Germinal center (tissue), 1 donor: ENCODE measurements around the gene TAS2R14.

ENCODE experiments used
- DNase-seq: peaks from one replicate; pipeline ENCODE4 v3.0.0; 2012; ENCODE audit warnings: mixed read lengths, low spot score

Gene TAS2R14, protein sequence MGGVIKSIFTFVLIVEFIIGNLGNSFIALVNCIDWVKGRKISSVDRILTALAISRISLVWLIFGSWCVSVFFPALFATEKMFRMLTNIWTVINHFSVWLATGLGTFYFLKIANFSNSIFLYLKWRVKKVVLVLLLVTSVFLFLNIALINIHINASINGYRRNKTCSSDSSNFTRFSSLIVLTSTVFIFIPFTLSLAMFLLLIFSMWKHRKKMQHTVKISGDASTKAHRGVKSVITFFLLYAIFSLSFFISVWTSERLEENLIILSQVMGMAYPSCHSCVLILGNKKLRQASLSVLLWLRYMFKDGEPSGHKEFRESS

DNA sequence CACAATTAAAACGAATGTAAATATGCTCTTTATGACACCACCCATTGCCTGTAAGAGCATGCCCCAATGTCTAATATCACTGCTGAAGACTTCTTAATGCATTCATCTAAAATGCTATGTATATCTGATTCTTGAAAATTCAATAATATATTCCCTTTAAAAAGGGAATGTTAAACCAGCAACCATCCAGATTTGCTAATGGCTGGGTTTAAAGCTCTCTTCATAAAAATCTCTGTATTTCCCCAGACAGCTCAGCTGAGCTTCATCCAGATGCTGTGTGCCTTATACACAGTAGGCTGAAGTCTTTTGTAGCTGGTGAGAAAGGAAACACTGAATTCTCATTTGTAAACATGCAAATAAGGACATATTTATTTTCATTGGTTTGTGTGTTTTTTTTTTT, at the start of gene TAS2R14:
TAS2R14 (minus strand) TSS at position 101 of the 400 bp plus-strand sequence; CDS start at position 45, 56 bp downstream.
- no peak for DNase-seq

DNA sequence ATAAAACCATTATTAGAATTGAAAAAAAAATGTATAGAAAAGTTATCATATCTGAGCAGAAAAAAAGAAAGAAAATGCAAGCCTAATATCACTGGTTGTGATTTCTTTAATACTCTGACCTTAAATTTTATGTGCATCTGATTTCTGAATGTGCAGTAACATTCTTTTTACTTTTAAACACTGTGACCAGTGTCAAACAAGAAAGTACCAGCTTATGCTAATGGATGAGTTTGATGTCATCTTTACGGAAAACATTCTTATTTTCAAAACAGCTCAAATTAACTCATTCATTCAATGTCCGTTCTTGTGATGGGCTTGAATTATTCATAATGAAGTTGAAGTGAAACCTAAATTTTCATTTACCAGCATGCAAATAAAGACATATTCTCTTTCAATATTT, 47.7 kb upstream of the TAS2R14 start, which contains the start of gene TAS2R50:
TAS2R50 (minus strand) TSS at position 101 of the 400 bp plus-strand sequence; CDS start at position 49, 52 bp downstream.
- no peak for DNase-seq

DNA sequence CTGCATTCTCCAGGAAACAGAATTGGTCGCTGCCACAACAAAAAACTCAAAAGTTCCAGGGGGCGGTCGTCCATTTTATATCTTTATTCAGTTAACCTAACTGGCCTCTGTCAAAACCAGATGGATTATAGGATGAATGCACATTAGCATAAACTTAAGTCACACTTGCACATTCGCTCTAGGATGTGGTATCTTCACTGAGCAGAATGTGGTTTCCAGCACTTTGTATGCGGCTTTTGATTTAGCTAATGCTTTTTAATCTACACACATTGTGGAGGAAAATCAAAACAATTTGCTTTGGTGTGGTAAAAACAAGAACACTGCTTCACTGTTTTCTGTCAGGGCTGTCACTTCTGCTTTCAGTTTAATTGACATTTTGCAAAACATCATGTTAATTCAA, 43.2 kb upstream of the TAS2R14 start:
- DNase-seq, result no peak

DNA sequence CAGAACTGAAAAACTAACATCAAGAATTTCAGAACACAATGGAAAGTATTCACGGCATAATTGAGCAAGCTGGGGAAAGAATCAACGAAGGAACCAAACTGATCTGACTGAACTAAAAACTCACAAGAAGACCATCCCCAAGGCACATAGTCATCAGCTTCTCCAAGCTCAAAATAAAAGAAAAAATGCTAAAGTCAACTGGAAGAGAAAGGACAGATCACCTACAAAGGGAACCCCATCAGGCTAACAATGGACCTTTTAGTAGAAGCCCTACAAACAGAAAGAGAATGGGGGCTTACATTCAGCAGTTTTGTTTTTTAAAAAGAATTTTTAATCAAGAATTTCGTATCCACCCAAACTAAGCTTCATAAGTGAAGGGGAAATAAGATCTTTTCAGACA, 35.9 kb upstream of the TAS2R14 start:
- DNase-seq, result no peak

DNA sequence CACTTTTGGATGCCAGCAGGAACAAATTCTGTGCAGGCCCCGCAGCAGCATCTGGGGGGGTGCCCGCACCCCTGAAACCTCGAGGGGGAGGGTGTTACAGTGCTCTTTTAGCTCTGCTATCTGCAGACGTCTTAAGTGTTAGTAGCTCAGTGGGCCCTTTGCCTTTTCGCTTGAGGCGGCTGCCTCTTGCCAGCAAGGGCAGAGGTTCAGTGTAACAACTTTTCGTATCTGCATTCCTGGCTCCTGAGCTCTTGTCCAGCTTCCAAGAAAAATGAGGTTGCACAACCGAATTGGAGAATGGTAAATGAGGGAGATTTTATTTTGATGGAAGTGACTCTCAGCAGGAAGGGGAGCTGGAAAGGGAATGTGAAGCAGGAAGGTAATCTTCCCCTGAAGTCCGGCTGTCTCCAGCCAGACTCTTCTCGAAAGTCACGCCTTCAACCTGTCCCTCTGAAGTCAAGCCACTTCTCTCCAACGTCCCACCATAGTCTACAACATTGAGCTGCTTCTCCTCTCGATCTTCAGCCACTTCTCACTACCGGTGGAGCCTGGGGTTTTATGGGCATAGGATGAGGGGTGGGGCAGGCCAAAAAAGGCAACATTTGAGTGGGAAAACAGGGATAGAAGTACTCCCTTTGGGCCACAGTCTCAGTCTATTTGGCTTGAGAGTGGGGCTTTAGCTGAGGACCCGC, 29.8 kb upstream of the TAS2R14 start:
- no peak for DNase-seq

DNA sequence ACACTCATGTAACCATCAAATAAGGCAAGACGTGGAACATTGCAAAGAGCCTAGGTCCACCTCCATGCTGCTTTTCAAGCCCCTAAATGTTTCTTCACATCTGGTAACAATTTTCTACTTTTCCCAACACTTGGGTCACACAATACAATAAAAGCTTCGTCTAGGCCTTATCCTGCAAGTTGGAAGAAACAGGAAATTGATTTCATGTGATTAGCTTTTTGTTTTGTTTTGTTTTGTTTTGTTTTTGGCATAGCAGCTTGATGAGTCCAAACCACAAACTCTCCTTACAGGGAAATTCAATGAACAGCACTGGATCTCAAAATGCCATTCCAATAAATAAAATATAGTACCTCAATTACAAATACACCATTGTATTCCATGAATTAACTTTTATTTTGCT, 28.3 kb upstream of the TAS2R14 start:
- no peak for DNase-seq

DNA sequence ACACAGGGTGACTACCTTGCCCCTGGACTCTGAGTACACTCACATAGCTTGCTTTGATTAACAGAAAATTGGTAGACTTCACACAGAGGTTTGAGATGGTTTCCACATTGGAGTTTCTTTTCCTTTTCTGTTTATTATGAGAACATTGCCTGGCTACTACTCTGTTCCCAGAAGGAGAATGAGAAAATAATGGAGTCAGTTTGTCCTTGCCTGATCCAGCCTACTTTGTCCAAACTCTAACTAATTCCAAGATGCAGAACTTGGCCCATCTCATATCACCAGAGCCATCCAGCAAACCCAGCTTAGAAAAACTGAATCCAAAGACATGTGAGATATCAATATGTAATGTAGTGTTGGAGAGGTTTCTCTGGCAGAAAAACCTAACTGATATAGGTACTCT, 27.3 kb upstream of the TAS2R14 start:
- no peak for DNase-seq

DNA sequence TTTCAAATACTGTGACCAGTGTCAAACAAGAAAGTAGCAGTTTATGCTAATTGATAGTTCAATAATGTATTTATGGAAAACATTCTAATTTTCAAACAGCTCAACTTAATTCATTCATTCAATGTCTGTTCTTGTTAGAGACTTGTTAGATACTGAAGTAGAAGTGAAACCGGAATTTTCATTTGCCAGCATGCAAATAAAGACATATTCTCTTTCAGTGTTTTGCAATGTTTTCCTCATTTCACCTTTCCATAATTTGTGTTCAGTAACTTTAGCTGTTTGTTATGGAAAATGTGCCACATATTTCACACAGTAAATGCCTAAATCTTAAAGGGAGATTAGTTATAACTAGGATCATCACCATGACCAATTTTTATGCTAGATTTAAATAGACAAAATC, 26.4 kb upstream of the TAS2R14 start:
- DNase-seq, result no peak

DNA sequence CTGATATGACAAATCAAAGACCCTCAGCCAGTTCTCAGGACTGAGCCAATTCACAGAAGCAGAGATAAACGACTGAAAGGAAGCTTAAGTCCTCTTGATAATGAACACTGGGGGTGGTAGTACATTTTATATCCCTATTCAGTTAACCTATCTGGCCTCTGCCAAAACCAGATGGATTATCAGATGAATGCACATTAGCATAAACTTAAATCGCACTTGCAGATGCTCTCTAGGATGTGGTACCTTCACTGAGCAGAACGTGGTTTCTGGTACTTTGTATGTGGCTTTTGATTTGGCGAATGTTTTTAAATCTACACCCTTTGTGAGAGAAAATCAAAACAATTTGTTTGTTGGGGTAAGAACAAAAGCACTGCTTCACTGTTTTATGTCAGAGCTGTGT, 21.1 kb upstream of the TAS2R14 start:
- no peak for DNase-seq

DNA sequence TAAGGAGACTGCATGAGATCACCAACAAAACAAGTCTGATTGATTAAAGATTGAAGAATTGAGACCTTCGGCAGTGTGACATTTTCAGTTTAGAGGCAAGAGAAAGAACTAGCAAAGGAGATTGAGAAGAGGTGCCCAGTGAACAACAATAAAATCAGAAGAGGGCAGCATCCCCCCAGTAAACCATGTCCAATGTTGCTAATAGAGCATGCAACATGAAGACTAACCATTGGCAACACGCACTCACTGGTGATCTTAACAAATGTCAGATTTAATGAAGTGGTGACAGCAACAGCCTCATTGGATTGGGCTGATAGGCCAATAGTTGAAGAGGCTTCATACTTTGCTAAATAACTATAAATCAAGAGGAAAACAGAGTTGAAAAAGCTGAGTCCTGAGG, 20.7 kb upstream of the TAS2R14 start:
- no peak for DNase-seq

DNA sequence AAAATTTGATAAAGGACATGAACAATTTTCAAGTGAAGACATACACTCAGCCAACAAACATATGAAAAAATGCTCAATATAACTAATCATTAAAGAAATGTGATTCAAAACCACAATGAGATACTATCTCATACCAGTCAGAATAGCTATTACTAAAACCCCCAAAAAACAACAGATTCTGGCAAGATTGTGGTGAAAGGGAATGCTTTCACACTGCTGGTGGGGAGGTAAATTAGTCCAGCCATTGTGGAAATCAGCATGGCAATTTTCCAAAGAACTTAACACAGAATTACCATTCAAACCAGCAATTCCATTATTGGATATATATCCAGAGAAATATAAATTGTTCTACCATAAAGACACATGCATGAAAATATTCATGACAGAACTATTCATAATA, 18.7 kb upstream of the TAS2R14 start:
- DNase-seq, result no peak

DNA sequence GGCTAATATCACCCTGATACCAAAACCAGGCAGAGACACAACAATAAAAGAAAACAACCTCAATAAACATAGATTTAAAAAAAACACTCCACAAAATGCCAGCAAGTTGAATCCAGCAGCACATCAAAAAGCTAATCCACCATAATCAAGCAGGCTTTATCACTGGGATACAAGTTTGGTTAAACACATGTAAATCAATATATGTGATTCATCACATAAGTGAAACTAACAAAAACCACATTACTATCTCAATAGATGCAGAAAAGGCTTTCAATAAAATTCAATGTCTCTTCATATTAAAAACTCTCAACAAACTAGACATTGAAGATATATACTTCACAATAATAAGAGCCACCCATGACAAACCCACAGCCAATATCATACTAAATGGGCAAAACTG, 17.0 kb upstream of the TAS2R14 start:
- no peak for DNase-seq

DNA sequence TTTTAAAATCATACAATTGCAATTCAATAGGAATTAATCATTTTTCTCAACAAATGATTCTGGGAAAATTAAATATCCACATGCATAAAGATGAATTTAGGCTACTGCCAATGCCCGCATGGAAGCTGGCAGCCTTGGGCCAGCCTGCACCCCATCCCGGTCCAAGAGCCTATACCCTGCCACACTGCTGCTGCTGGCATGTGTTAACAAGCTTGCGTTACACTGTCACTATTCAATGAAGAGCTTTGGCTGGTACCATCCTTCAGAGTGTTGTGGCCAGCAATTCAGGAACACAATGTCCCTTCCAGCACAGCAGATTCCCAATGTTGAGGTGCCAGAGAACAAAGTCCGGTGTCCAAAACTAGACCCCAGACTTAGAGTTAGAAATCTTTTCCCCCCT, 13.6 kb upstream of the TAS2R14 start:
- no peak for DNase-seq

DNA sequence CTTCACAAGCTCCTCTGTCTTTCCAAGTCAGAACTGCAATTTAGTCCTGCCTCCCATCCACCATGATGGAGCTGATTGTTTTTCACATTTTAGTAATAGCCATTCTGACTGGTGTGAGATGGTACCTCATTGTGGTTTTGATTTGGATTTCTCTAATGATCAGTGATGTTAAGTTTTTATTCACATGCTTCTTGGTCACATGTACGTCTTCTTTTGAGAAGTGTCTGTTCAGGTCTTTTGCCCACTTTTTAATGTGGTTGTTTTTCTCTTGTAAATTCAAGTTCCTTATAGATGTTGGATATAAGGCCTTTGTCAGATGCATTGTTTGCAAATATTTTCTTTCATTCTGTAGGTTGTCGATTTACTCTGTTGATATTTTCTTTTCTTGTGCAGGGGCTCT, 4.1 kb upstream of the TAS2R14 start:
- no peak for DNase-seq

DNA sequence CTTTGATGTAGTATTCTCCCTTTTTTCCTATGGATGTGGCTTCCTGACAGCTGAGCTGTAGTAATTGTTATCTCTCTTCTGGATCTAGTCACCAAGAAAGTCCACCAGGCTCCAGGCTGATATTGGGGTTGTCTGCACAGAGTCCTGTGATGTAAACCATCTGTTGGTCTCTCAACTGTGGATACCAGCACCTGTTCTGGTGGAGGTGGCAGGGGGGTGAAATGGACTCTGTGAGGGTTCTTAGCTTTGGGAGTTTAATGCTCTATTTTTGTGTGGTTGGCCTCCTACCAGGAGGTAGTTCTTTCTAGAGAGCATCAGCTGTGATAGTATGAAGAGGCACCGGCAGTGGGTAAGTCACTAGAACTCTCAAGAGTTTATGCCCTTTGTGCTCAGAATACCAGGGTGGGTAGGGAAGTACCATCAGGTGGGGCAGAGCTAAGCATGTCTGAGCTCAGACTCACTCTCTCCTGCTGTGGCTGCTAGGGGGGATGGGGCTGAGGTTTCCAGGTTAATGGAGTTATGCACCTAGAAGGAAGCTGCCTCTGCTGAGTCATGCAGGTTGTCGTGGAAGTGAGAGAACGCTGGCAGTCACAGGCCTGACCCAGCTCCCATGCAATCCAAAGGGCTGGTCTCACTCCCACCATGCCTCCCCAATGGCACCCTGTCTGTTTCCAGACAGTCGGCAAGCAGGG, 3.0 kb upstream of the TAS2R14 start:
- DNase-seq, result no peak

DNA sequence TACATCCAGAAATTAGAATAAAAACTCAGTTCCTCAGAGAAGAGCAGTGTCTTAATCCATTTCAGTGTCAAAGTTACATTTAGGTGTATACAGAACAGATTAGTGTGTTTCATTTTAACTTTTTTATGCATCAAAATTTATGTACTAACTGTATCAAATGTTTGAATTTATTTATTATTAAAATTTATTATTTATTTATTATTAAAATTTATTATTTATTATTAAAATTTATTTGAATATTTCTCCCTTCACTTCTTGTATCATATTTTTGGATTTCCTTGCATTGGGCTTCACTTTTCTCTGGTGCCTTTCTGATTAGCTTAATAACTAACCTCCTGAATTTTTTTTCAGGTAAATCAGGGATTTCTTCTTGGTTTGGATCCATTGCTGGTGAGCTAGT, 2.3 kb upstream of the TAS2R14 start:
- no peak for DNase-seq

DNA sequence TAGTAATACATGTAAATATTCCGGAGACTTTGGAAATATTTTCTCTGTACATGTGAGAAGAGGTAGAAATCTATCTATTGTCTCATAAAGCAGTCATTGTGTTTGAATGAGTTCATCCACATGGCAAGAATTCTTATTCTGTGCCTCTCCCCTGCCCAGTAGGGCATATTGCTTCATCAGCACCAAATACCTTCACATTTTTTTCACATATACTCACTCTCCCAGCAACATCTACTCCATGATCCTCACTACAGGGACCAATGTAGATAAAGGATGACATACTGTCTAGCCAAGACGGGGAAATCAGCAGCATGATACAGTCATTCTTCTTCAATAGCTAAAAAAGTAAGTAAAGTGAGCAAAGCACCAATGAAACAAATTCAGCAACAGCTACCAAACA, 1.3 kb upstream of the TAS2R14 start:
- no peak for DNase-seq

DNA sequence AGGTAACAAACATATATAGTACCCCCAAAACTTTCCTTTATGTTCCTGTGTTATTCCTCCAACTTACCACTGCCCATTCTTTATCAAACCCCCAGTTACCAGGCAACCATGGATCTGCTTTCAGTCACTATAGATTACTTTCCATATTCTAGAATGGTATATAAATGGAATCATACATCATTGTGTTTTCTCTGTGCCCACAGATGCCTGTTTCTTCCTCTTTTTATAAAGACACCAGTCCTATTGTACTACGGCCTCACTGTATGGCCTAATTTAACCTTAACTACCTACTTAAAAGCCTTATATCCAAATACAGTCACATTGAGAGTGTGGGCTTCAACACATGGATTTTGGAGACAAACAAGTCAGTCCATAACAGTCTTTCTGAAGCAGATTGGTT, 2.6 kb downstream of the TAS2R14 start:
- no peak for DNase-seq

DNA sequence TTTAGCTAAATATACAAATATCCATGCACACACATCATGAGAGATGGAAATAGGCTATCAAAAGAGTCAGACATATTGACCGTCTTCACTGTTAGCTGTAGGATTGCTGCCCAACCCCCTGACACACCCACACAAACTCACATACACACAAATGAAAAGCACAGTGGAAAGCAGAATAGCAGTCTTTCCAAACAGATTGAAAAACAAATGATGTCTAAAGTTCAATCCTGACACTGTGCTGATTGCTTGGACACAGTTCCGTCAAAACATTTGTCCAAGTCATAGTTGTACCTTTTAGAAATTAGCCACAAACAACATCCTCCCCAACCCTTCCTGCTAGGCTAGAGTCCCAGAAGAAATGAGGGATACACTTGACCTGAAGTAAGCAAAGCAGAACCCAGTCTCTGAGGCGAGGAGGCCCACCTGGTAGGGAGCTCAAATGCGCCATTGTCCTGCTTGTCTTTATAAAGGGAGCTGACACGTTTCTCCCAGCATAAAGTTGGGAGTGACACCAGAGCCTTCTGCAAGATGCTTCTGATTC, 10.2 kb downstream of the TAS2R14 start, which contains the start of gene PRH2:
PRH2 (plus strand) TSS at position 491 of the 541 bp plus-strand sequence; CDS start at position 529, 38 bp downstream.
- no peak for DNase-seq

DNA sequence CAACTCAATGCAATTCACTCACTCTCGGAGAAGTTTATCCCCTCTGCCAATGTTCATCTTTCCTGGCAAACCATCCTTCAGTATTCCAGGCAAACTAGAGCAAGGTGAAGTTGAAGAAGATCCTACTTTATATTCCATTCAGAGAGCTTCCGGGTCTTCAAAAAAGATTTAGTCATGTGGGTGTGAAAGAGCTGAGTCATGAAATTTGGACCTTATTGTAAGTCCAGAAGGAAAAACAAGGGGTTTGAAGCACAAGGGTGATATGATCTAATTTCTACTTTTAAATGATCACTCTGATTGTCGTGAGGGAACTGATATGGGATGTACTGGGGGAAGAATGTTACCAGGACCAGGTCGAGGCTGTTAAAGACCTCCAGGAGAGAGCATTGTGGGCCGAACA, 12.8 kb downstream of the TAS2R14 start:
- DNase-seq, result no peak

DNA sequence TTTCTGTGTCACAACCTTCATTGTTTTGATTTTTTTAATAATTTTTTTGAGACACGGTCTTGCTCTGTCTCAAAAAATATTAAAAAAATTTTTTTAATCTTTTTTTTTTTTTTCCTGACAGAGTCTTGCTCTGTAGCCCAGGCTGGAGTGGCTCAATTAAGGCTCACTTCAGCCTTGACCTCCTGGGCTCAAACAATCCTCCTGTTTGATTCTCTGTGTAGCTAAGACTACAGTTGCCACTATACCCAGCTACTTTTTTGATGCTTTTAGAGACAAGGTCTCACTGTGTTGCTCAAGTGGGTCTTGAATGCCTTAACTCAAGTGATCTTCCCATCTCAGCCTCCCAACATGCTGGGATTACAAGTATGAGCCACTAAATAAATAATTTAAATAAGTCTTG, 19.3 kb downstream of the TAS2R14 start:
- no peak for DNase-seq

DNA sequence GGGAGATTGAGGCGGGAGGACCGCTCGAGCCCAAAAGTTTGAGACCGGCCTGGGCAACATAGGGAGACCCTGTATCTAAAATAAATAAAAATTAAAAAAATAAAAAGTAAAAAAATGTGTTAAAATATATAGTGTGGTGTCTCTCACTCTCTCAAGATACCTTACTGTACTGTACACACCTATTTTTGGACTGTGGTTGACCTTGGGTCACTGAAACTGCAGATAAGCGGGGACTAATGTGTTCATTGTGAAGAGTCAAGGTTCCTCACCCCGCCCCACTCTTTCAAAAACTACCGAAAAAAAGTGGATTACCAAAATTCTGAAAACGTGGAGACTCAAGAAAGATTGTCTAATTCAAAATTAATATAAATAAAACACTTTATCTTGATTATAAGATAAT, 28.7 kb downstream of the TAS2R14 start:
- no peak for DNase-seq

DNA sequence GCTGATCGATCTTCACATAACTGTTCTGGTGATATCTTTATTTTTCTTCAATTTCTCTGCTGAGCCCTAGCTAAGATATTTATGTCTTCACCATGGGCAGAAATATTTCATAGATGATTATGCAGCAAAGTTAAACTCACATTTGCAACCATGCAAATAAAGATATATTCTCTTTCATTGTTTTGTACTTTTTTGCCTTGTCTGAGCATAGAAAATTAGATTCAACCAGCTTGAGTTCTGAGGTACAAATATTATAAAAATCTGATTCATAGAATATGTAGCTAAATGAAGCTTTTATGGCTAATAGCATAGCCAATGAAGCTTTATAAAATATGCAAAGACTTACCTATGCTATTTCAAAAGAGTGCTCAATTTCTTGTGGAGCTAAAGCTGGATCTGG, 29.6 kb downstream of the TAS2R14 start, which contains the start of gene TAS2R13:
TAS2R13 (minus strand) TSS at position 101 of the 400 bp plus-strand sequence. CDS start 264 bp downstream, outside the sequence.
- DNase-seq, result no peak
